ENCODE data around the gene TMEM119. TPM values are rescaled to one million over a fixed set of nuclear protein-coding genes. Genes with fewer than 3 reads are reported as not detected.

Gene TMEM119
- total and polyA plus RNA-seq, 2 of the 8 experiments (the other 6 are each of a cell fraction or from before 2014, with no cell fraction given), result 0.35 to 0.61 TPM

GRCh38 chr12:108594323-108594903, 3.5 kb downstream of the TMEM119 start:
- no peak overlapping the region for H2AK5ac ChIP-seq (ENCODE audit: low read depth, low read length)

More at GRCh38 chr12:108594323-108594903, 3.5 kb downstream of the TMEM119 start:
- Histone ChIP-seq H3K27ac (ENCODE audit: low read depth, low read length) (no peak overlapping the region), H2BK15ac (ENCODE audit: low read length) (no peak overlapping the region), H3K9me3 (ENCODE audit: insufficient read depth in 2 of 2, low read depth in 1 of 2, low read length in 1 of 2) (no peaks in the 10 kb centered on the region), H3K79me1 (ENCODE audit: low read depth, low read length) (no peaks in the 10 kb centered on the region; the same call in 1 of the 2 replicates), H2AFZ (ENCODE audit: low read length) (no peak overlapping the region), H3K79me2 (ENCODE audit: control insufficient read depth in 1 of 2, insufficient read depth in 2 of 2, low read length in 2 of 2) (no peaks in the 10 kb centered on the region), H3K56ac (replicated peaks; ENCODE audit: insufficient read length, low read depth, low read length) (no peak overlapping the region), H3K23me2 (ENCODE audit: low read depth, low read length) (peaks cover 7% of the 10 kb centered on the region; the same call in 1 of the 2 replicates), H2BK120ac (replicated peaks; ENCODE audit: low read depth, low read length) (no peak overlapping the region), H2BK5ac (ENCODE audit: low read depth, low read length) (no peak overlapping the region), H4K8ac (ENCODE audit: extremely low read depth, insufficient read depth, low read length) (no peak overlapping the region), H4K5ac (ENCODE audit: insufficient read length, low read depth, low read length) (no peak overlapping the region), H3K36me3 (ENCODE audit: control insufficient read depth in 2 of 4, insufficient read depth in 4 of 4, low read length in 3 of 4) (no peaks in the 10 kb centered on the region), H3K4ac (replicated peaks; ENCODE audit: insufficient read length, low read depth, low read length) (no peak overlapping the region), H3K18ac (ENCODE audit: extremely low read depth, low read length) (no peak overlapping the region), H3K23ac (ENCODE audit: insufficient read length) (no peak overlapping the region), H3K4me3 (ENCODE audit: extremely low read depth in 1 of 4, insufficient read depth in 2 of 4, low read depth in 3 of 4, low read length in 4 of 4) (no peak overlapping the region), H3K4me2 (ENCODE audit: insufficient read depth in 1 of 2, low read depth in 2 of 2, low read length in 2 of 2) (no peak overlapping the region), H4K20me1 (replicated peaks in 1 of 2; ENCODE audit: control insufficient read depth in 1 of 2, insufficient read depth in 2 of 2, low read length in 2 of 2) (peaks cover 0 to 8% of the 10 kb centered on the region in 2 experiments), H3K4me1 (replicated peaks in 1 of 4; ENCODE audit: control insufficient read depth in 3 of 4, insufficient read depth in 4 of 4, low read length in 3 of 4) (peaks cover 0 to 17% (median 5%) of the 10 kb centered on the region in 4 experiments; a peak in 6 of 7 replicates), H3K9ac (replicated peaks in 1 of 4; ENCODE audit: extremely low read depth in 1 of 4, low read depth in 3 of 4, low read length in 3 of 4) (no peak overlapping the region), H3K14ac (ENCODE audit: insufficient read length) (no peak overlapping the region), H2BK20ac (ENCODE audit: low read length) (no peak overlapping the region), H4K91ac (replicated peaks; ENCODE audit: insufficient read length, low read length) (no peak overlapping the region), H2BK12ac (ENCODE audit: low read depth, low read length) (no peak overlapping the region), H3K27me3 (replicated peaks in 1 of 4; ENCODE audit: control insufficient read depth in 3 of 4, extremely low read depth in 1 of 4, insufficient read depth in 3 of 4, low read length in 3 of 4) (no peaks in the 10 kb centered on the region; a peak in 1 of 7 replicates)
- no peak for FAIRE-seq
- 98% methylated on average over 10 of the region's 10 CpGs; no CpG with 5 or more reads in 1 of the 2 experiments for whole genome bisulfite sequencing, 2 experiments (ENCODE audit: extremely low coverage in 1 of 2, insufficient coverage in 1 of 2, insufficient read length in 1 of 2, insufficient replicate concordance in 2 of 2, low coverage in 1 of 2, low lambda C conversion rate in 2 of 2, missing lambda C conversion rate in 1 of 2)
- ChIA-PET POLR2A (ENCODE audit: partially characterized antibody) (interaction anchor here (1.1 to 1.8 kb wide), 4 partner anchors 9 to 28 kb away, joined by 3 to 6 read pairs (median 5); no protein-coding TSS in a partner anchor), CTCF (ENCODE audit: partially characterized antibody) (interaction anchor here (1.0 to 2.8 kb wide), 9 partner anchors 10 to 209 kb away, joined by 3 to 23 read pairs (median 7); no protein-coding TSS in a partner anchor)
- no peak for DNase-seq (ENCODE audit: low read depth in 1 of 2, low spot score in 2 of 2)
- TF ChIP-seq CTBP2 (IDR thresholded peaks at IDR 0.05; ENCODE audit: borderline replicate concordance, insufficient read depth, insufficient read length, low read length) (no peak), EP300 (IDR thresholded peaks at IDR 0.05; ENCODE audit: borderline replicate concordance in 1 of 2, low read depth in 2 of 2, low read length in 2 of 2) (no peak), POLR2AphosphoS5 (IDR thresholded peaks at IDR 0.05; ENCODE audit: low read depth, low read length) (no peak), SUZ12 (IDR thresholded peaks at IDR 0.05; ENCODE audit: low read length) (no peak), EGR1 (IDR thresholded peaks at IDR 0.05; ENCODE audit: borderline replicate concordance, low read depth, low read length) (no peak)
